ENCODE measurements around the gene SERPINA9.

Gene SERPINA9

DNA sequence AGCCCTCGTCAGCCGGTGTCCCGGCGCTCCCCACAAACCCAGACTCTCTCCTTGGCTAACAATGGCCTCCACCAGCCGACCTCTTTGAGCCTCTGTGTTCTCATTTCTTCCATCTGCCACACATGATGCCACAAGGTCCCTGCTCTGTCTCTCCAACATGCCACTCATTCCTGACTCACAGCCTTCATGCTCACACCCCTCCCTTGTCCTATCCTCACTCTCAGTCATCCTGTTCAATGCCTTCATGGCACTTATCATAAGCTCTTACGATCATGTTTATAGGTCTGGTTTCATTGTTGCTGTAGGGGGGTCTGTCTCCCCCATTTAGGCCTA is 13.8 kb downstream of the SERPINA9 start:
- DNase-seq (ENCODE audit: low read depth in 2 of 2) = no peak

DNA sequence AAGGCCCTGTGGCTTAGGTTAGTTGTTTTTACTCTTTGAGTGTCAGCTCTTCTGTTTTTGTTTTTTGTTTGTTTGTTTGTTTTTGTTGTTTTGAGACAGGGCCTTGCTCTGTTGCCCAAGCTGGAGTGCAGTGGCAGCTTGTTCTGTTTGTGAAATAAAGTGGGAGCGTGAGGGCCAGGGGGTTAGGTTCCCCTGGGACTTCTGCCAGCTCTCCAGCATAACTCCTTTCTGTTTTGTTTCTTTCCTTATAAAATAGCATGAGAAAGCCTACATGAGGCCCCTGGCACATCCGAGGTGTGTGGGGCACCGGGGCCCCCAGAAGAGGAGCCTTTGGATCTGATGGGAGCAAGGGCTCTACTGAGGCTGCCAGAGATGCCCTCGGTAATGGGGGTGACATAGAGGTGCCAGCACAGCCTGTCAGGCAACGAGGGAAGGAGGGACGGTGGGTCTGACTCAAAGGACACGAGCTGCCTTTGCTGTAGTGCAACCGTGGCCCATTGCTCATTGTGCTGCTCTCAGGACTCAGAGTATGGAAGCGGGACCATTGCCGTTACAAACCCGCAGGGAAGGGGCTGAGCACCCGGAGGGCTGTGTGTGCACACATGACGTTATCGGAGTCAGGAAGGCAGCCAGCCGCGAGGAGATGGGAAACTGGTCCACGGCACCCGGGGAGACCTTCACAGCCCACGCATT is 14.3 kb downstream of the SERPINA9 start:
- no peak for DNase-seq (ENCODE audit: low read depth in 2 of 2)

DNA sequence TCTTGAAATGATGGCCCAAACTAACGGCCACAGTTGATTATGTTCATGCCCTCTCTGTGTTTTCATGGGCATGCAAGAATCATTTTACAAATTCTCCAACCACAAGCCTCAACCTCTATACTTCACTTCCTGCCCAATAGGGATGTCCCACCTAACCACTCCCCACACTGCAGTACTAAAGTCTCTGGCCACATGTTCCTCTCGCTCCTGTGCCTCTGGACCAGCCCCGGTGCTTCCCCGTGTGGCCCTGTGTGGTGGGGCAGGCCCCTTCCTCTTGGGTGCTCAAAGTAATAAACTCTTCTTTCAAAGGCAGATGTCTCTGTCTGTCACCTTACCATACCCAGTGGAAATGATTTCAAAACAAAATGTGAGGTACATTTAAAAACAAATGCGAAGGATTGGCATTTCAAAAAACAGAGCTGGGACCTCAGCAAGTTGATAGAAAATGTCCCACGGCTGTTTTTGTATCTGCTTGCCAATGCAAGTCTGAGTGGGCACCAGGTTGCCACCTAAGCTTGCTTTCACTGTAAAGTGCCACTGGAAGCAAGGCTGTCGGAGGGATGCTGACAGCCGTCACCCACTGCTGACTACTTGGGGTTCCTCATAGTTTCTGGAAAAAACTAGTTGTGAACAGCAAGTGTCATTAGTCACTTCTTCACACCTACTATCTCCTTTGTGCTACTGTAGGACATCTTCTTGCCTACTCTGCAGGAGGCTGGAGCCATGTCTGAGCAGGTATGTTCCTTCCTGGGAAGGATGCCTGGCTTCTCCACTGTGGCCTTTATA is 15.2 kb downstream of the SERPINA9 start:
- no peak for DNase-seq (ENCODE audit: low read depth in 2 of 2)

DNA sequence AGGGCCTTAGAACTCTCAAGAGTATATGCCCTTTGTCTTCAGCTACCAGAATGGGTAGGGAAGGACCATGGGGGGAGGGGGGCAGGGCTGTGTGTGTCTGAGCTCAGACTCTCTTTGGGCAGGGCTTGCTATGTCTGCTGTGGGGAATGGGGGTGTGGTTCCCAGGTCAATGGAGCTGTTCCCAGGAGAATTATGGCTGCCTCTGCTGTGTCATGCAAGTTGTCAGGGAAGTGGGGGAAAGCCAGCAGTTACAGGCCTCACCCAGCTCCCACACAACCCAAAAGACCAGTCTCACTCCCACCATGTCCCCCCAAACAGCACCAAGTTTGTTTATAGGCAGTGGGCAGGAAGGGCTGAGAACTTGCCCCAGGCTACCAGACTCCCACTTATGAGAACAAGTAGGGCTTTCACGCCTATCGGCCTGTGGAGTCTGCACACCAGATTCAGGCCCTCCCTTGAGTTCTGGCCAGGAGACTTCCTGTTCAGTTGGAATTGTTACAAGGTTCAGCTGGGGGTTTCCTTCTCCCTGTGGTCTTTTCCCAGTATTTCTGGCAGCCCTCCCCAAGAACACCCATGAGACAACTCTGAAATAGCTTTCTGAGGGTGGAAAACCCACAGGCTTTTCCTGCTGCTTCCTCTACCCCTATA is 17.3 kb downstream of the SERPINA9 start:
- no peak for DNase-seq (ENCODE audit: low read depth in 2 of 2)

DNA sequence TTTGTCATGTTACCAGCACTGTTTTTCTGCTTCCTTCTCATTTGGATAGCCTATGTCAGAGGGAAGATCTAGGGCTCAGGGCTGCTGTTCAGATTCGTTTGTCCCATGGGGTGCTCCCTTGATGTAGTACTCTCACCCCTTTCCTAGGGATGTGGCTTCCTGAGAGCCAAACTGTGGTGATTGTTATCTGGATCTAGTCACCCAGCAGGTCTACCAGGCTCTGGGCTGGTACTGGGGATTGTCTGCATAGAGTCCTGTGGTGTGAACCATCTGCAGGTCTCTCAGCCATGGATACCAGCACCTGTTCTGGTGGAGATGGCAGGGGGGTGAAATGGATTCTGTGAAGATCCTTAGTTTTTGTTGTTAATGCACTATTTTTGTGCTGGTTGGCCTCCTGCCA is 17.9 kb downstream of the SERPINA9 start:
- DNase-seq (ENCODE audit: low read depth in 2 of 2) = no peak

DNA sequence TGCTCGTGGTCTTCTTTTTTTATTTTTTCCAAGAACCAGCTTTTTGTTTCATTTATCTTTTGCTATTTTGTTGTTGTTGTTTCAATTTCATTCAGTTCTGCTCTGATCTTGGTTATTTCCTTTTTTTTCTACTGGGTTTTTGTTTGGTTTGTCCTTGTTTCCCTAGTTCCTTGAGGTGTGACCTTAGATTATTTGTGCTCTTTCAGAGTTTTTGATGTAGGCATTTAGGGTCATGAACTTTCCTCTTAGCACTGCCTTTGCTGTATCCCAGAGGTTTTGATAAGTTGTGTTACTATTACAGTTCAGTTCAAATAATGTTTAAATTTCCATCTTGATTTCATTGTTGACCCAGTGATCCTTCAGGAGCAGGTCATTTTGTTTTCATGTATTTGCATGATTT is 20.1 kb downstream of the SERPINA9 start:
- DNase-seq (ENCODE audit: low read depth in 2 of 2) = no peak

DNA sequence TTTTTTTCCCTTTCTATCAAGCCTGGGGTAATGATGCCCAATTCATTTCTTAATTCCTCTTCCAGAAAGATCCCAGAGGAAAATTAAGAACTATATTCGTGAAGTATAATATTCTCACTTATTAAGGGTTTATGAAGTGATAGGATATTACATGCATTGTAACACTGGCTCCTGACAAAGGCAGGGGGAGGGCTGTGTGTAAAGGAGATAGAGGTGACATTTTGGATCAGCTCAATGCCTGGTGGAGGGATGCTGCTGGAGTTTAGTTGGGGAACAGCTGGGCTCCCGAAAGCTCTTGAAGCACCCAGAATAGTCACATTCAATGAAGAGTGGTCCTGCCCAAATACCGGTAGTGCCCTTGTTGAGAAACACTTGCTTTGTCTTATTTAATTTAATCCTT is 24.2 kb downstream of the SERPINA9 start:
- DNase-seq (ENCODE audit: low read depth in 2 of 2) = no peak

DNA sequence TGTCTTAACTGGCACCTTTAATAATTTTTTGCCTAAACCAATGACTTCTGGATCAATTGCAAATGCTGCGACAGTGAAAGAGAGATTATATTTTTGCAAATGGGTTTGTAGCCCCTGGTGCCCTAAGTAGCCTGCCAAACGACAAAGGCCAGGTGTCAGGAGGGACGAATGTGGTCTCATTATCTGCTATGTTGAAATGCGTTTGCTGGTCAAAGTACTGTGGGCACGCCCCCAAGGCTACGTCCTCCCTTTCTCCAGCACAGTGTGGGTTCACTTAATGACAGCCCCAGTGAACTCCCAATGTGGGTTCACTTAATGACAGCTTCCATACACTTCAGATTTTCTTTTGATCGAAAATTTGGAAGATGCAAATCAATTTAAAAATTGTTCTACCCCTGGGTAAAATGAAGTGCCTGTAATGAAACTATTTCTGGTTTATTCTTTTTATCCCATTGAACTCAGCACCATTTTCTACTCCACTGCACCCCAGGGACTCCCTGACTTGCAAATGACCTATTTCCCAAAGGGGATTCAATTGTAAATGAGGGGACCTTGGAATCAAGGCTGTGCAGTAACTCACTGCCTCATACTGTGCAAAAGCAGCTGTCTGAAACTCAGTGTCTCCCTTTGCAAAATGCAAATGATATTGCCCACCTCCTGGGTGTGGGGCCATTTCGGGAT is 24.8 kb downstream of the SERPINA9 start:
- no peak for DNase-seq (ENCODE audit: low read depth in 2 of 2)

DNA sequence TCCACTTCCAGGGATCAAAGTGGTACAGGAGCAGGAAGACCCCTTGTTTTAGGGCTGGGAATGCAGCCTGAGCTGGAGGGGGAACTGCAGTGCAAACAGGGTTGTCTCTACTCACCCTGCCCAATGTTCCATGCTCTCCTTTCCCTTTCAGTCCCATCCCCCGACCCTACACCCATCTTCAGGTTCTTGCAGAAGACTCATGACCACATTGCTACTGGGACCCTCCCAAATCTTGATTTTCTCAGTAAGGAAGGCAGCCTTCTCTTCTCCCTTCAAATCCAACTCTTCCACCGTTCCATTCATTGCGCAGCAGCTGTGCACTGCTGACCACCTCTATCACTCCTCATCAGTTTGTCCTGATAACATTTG is 25.3 kb downstream of the SERPINA9 start:
- DNase-seq (ENCODE audit: low read depth in 2 of 2) = no peak

DNA sequence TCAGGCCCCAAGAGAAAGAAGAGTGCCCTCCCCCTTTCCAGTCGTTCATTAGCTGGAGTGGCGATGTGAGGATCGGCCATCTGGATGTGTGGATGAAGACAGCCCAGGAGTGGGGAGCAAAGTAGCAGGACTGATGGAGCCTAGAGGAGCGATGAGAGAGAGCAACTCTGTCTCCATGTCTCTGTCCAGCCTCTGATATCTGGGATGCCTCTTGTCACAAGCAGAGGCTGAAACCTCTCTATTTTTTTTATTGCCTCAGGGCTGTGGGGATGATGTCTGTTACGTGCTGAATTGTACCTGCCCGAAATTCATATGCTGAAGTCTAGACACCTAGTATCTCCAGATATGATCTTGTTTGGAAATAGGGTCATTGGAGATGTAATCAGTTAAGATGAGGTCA is 26.1 kb downstream of the SERPINA9 start:
- no peak for DNase-seq (ENCODE audit: low read depth in 2 of 2)

DNA sequence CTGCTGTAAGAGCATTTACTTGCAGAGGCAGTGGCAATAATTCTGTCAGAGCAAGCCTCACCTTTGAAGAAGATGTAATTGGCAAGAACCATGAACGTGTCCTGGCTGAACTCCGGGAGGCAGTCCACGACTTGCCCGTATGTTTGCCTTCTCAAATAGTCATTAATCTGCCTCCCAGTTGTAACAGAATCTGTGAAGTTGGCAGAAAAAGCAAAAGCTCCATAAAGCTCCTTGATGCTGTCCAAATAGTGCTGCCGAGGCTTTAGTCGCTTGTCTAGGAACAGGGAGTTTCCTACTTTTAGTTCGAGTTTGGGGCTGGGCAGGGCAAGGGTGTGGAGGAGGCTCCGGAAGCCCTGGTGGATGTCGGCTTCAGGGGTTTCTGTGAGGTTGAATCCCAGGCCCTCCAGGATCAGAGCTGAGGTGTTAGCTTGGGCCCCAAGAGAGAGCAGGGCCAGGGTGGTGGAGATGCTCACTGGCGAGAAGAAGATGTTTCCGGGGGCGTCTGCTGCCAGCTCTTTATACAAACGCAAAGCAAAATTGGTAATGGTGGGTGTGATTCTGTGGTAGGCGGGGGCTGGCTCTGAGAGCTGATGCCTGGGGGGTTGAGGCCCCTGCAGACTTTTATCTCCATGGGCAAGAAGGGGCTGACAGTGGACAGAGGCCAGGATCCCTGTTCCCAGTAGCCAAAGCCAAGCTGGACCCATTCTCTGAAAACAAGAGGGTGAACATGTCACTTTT is 27.8 kb downstream of the SERPINA9 start:
- DNase-seq (ENCODE audit: low read depth in 2 of 2) = no peak

DNA sequence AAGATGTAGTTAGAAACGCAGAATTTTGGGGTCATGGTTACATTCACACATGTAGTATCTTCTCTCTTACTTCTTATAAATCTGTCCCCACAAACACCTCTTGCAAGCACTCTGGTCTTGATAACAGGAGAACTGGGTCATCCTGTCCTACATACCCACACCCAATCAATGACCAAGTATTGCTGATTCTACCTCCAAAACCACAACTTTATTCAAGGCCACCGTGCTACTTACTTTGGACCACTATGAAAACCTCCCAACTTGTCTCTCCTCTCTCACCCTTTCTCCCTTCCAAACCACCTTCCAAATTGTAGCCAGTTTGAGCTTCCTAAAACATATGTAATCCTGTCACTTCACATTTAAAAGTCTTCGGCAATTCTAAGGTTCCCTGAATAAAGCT is 28.8 kb downstream of the SERPINA9 start:
- DNase-seq (ENCODE audit: low read depth in 2 of 2) = no peak

DNA sequence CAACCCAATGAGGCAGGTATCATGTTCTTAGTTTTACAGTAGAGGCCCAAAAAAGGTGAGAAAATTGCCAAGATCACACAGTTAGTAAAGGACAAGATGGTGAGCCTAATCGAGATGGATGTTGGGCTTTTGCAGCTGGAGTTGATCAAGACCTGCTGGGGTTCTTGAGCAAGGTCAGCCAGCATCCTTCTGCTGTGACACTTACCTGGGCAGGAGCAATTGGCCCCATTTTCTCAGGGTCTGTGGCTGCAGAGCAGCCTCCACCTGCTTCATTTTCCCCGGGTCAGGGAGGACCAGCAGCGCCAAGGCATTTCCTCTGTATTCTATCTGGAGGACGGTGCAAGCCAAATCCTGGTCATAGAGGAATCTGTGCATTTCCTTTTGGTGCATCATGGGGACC is 29.9 kb downstream of the SERPINA9 start:
- DNase-seq (ENCODE audit: low read depth in 2 of 2) = no peak

DNA sequence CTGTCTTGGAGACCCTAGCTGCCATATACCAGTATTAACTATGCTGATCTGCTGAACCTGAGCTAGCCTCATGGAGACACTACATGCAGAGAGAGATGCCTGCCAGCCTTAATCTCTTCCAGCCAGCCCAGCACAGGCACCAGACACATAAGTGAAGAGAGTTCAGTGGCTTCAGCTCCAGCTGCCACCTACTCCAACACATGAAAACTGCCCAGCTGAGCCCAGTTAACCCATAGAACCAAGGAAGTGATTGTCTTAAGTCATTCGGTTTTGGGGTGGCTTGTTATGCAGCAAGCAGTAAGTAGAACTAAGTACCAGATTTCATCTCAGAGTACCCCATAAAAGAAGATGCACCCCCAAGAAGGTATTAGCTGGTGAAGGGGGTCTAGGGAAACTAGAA is 31.0 kb downstream of the SERPINA9 start:
- DNase-seq (ENCODE audit: low read depth in 2 of 2) = no peak

DNA sequence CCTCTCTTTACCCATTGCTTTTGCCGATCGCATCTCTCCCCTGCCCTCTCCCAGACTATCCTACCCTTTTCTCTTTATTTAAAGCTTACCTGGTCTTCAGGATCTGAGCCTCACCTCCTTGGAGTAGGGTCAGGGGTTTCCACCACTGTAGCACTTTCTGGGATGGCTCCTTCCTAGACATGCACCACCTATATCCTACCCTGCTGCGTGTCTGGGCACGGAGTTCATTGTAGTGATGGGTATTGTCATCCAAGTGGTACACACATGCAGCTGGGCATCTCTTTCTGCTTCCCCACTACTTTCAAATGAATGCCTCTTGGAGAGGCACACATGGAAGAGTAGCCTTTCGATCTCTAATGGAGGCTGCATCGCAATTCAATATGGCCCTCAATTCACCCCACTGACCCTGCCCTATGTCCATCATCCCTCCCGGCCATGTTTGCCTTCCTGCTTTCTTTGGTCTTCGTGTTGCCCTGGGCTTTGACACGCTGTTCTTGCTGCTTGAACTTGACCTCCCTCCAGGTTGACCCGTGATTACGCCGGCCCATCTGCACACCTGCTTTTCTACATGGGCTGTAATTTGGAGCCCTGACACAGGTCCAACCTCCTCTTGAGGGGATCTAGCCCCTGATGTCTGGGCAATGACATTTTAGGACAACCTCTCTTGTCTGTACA is 34.3 kb downstream of the SERPINA9 start:
- DNase-seq (ENCODE audit: low read depth in 2 of 2) = no peak

DNA sequence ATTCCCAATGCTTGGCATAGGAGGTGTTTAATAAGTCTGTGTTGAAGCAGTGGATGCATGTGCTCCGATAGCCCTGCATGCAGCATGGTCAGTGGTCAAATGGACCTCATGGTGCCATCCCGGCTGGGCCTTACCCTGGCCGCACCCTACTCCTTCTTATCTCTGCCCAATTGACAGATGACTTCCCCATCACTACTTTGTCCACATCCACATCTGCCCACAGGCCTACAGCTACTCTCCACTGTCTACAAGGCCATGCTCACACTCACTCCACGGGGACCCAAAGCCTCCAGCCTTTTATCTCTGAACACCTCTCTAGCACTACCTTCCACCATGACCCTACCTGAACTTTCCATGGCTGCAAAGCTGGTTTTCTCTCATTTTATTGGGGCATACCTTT is 34.9 kb downstream of the SERPINA9 start:
- DNase-seq (ENCODE audit: low read depth in 2 of 2) = no peak

DNA sequence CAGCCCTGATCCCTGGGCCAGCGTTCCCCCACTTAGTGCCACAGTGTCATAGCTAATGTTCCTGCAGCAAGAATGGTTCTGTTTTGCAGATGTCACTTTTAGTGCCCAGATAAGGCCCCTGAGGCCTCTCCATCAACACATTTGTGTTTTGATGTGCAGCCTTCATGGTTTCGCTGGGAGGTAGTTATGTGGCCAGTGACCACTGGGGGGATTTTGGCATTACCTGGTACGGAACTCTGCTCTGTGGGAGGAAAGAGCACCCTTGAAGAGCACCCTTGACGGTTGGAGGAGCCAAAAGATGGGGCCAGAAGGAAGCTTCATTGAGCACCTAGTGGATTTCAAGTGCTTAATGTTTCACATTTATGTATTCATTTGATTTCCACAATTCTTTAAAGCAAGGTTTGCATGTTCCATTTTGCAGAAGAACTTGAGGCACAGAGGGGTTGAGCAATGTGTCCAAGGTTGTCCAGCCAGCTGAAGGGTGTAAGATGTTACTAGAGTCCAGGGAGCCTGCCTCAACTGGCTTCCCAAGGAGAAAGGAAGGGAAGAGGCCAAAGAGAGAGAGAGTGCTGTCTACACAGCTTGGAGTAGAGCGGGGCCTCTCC is 36.4 kb downstream of the SERPINA9 start:
- DNase-seq (ENCODE audit: low read depth in 2 of 2) = no peak

DNA sequence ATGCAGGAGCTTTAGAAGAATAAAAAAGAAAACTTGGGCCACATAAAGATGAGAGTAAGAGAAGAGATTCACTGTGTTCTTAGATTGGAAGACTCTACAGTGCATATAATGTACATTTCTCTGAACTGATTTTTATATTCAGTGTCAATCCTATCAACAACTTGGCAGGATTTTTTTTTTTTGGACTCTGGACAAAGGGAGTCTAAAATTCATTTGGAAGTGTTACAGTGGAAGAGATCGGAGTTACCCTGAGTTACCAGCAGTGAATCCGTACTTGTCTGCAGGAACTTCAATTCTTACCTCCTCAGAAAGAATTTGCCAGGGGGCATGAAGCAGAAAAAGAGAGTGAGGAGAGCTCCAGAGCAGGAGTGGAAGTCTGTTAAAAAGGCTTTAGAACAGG is 47.4 kb downstream of the SERPINA9 start:
- DNase-seq (ENCODE audit: low read depth in 2 of 2) = no peak

DNA sequence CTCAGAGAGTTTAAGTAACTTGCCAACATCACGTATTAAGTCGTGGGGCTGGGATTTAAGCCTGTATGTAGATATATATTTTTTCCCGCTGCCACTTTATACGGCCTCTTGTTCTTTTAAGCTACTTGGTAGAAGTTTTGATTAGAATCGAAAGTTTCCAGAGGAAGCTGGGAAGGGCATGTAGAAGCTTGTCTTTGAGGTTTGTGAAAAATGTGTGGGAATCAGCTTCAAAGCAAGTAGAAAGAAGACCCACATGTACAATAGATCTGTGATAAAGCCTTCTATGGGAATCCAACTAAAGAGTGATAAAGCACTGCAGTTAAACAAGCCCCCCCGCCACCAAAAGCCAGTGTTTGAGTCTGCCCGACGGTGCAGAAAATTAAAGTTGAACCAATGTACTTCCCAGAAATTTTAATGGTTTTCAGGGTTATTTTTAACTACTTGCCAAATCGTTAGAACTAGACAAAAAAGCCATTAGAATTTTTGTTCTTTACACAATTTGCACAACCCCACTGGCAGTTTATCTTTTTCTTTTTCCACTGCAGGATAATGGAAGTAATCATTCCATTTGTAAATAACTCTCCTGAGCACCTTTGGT is 48.9 kb downstream of the SERPINA9 start:
- no peak for DNase-seq (ENCODE audit: low read depth in 2 of 2)

DNA sequence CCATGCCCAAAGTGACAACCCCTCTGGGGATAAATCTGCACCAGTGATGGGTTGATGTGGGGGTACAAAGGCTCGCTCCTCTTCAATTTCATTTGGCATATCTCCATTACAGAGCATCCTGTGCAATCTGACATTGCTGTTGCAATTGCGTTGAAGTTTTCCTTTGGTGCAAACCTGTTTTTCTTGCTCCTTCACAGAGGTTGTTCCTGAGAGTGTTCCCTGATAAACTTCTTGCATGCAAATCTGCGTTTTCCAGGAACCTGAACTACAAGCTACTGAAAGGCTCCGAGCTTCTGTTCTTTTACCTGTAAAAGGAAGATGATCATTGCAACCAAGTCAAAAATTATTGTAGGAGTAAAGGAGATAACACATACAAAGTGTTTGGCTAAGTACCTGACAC is 49.5 kb downstream of the SERPINA9 start:
- DNase-seq (ENCODE audit: low read depth in 2 of 2) = no peak

DNA sequence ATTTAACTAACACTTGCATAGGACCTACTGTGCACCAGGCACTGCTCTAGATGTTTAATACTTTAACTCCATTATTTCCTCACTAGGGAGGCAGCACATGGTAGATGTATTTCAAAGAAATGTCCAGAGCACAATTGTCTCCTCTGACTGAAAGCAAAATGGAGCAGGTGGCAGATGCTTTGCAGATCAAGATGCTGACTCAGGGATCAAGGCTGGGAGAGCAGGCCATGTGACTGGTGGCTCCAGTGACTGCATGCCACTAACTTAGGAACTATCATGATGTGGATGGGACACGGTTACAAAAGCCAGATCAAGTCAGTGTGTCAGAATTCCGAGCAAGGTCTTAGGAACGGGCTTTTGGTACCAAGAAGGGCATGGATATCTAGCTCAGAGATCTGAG is 51.6 kb downstream of the SERPINA9 start:
- DNase-seq (ENCODE audit: low read depth in 2 of 2) = no peak

All from stimulated activated CD8-positive, alpha-beta memory T cell treated with anti-CD3 and anti-CD28 coated beads, Interleukin-2, amount 100 ng/mL, for 48 hours (primary cell).